Neural cell (in vitro differentiated cells): ENCODE results near the gene UBE2E1. TPM values are rescaled to one million over a fixed set of nuclear protein-coding genes. Genes with fewer than 3 reads are reported as not detected.

Experiments
- H2AFZ ChIP-seq: fragments of 200-600, 300-800 bp; sonication (generic), shearing (Covaris generic); 2 replicates; pipeline ENCODE4 v1.6.0; 2014; ENCODE audit warnings: low read depth, mild to moderate bottlenecking, antibody characterized with exemption, low read length, moderate library complexity
- H3F3A ChIP-seq: fragments of 200-600 bp; shearing (Covaris generic); 2 replicates; pipeline ENCODE4 v1.6.1; 2016; ENCODE audit warnings: mild to moderate bottlenecking, moderate library complexity, mixed read lengths, antibody characterized with exemption, low read length; ENCODE audit not compliant: insufficient read depth, poor library complexity, severe bottlenecking
- H3K27ac ChIP-seq: fragments of 200-600, 300-800 bp; sonication (generic), shearing (Covaris generic); 2 replicates; pipeline ENCODE4 v1.5.1; 2014; ENCODE audit warnings: mild to moderate bottlenecking, low read length, moderate library complexity
- H3K27me3 ChIP-seq: fragments of 300-800, 200-600 bp; sonication (generic), shearing (Covaris generic); 2 replicates; pipeline ENCODE4 v1.6.0; 2014; ENCODE audit warnings: mild to moderate bottlenecking, low read depth, low read length, moderate library complexity; ENCODE audit not compliant: insufficient read depth
- H3K36me3 ChIP-seq: fragments of 300-800, 200-600 bp; sonication (generic), shearing (Covaris generic); 2 replicates; pipeline ENCODE4 v1.5.1; 2014; ENCODE audit warnings: mild to moderate bottlenecking, antibody characterized with exemption, low read length, moderate library complexity; ENCODE audit not compliant: insufficient read depth
- H3K4me2 ChIP-seq: fragments of 300-800, 200-600 bp; sonication (generic), shearing (Covaris generic); 2 replicates; pipeline ENCODE4 v1.6.0; 2014; ENCODE audit warnings: mild to moderate bottlenecking, low read length
- H3K4me3 ChIP-seq: fragments of 300-800, 200-600 bp; sonication (generic), shearing (Covaris generic); 2 replicates; pipeline ENCODE4 v1.5.1; 2014; ENCODE audit warnings: mild to moderate bottlenecking, low read length, moderate library complexity
- H3K79me2 ChIP-seq: fragments of 200-600 bp; shearing (Covaris generic); replicated peaks from 2 replicates; pipeline ENCODE4 v1.6.0; 2014; ENCODE audit warnings: mild to moderate bottlenecking, low read length, moderate library complexity; ENCODE audit not compliant: insufficient read depth
- H3K9ac ChIP-seq: fragments of 300-800, 200-600 bp; sonication (generic), shearing (Covaris generic); 2 replicates; pipeline ENCODE4 v1.6.1; 2016; ENCODE audit warnings: mild to moderate bottlenecking, low read length, mixed read lengths
- H3K9me2 ChIP-seq: fragments of 200-600 bp; shearing (Covaris generic); 2 replicates; pipeline ENCODE4 v1.6.1; 2016; ENCODE audit warnings: mild to moderate bottlenecking, low read length, mixed read lengths; ENCODE audit not compliant: insufficient read depth
- H3K9me3 ChIP-seq: fragments of 200-600, 300-800 bp; sonication (generic), shearing (Covaris generic); 2 replicates; pipeline ENCODE4 v1.6.1; 2016; ENCODE audit warnings: mild to moderate bottlenecking, mixed run types, low read length, moderate library complexity, mixed read lengths
- H4K20me1 ChIP-seq: fragments of 200-600 bp; shearing (Covaris generic); 2 replicates; pipeline ENCODE4 v1.6.1; 2016; ENCODE audit warnings: mild to moderate bottlenecking, mixed run types; ENCODE audit not compliant: insufficient read depth
- EP300 ChIP-seq: fragments of 450-650 bp; conservative IDR thresholded peaks from 2 replicates; pipeline ENCODE4 v1.6.1; 2014; ENCODE audit warnings: antibody characterized with exemption, mild to moderate bottlenecking, moderate library complexity; ENCODE audit not compliant: poor library complexity, severe bottlenecking
- EZH2 ChIP-seq: fragments of 200-600, 300-800 bp; shearing (Covaris generic), sonication (generic); IDR thresholded peaks from 2 replicates; pipeline ENCODE4 v1.6.1; 2014; ENCODE audit warnings: antibody characterized with exemption, low read length, borderline replicate concordance, mild to moderate bottlenecking; ENCODE audit not compliant: insufficient read depth, poor library complexity, severe bottlenecking
- MXI1 ChIP-seq: fragments of 450-650 bp; conservative IDR thresholded peaks from 2 replicates; pipeline ENCODE4 v1.6.1; 2014; ENCODE audit warnings: antibody characterized with exemption, mild to moderate bottlenecking; ENCODE audit not compliant: poor library complexity, severe bottlenecking
- POLR2AphosphoS5 ChIP-seq: IDR thresholded peaks from 2 replicates; pipeline ENCODE4 v1.6.1; 2012
- RAD21 ChIP-seq: fragments of 450-650 bp; conservative IDR thresholded peaks from 2 replicates; pipeline ENCODE4 v1.6.1; 2014; ENCODE audit warnings: antibody characterized with exemption, mild to moderate bottlenecking, moderate library complexity
- SMC3 ChIP-seq: fragments of 450-650 bp; conservative IDR thresholded peaks from 2 replicates; pipeline ENCODE4 v1.6.1; 2014; ENCODE audit warnings: antibody characterized with exemption, mild to moderate bottlenecking, moderate library complexity; ENCODE audit not compliant: poor library complexity
- TAF1 ChIP-seq: IDR thresholded peaks from 2 replicates; pipeline ENCODE4 v1.6.1; 2012; ENCODE audit warnings: low read depth
- polyA plus RNA-seq: library from polyadenylated mRNA; depleted of rRNA; stranded (reverse); fragments of >200 nt; gene quantifications from 2 replicates; pipeline ENCODE4 v1.2.3, GENCODE V29; 2014
- TF ChIP-seq, protein P1 (sequence below): IDR thresholded peaks from 2 replicates; pipeline ENCODE4 v1.6.1; 2012; ENCODE audit warnings: borderline replicate concordance
- TF ChIP-seq, protein P2 (sequence below): fragments of 450-650 bp; IDR thresholded peaks from 2 replicates; pipeline ENCODE4 v1.5.1; 2014; ENCODE audit warnings: antibody characterized with exemption, mild to moderate bottlenecking, moderate library complexity; ENCODE audit not compliant: poor library complexity, severe bottlenecking

Gene UBE2E1
- polyA plus RNA-seq, 1 donor from 2014 or later: 157 TPM

DNA sequence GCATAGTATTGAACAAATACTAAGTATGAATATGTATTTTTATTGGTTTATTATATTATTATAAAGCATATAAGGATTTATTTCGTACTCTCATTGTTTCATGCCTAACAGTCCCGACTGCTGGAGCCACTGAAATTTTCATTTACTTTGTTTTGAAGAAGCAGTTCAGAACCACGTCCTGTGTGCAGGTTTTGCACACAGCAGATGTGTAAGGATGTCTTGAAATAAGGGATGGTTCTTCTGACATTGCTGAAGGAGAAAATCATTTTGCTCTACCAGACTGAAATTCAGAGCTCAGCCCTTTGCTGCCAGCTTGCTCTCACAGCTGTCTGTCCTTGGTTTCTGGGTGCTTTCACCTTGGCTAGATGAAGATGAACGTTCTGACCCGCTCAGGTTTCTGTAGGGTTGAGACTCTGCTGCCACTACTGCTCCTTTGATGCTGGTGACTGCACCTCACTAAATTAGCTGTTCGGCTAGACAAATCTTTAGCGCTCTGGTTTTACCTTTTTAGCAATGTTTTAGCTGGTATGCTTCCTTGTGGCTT, 54.2 kb downstream of the UBE2E1 start:
- H3K79me2 ChIP-seq: peaks cover 23% of the 10 kb centered on the region
- no peaks in the 10 kb centered on the region for H3K9me3 ChIP-seq
- H3K9ac ChIP-seq: no peak overlapping the region
- no peaks in the 10 kb centered on the region for H4K20me1 ChIP-seq
- no peak overlapping the region for H3K27ac ChIP-seq
- H3K36me3 ChIP-seq: no peaks in the 10 kb centered on the region
- H3K4me3 ChIP-seq: no peak overlapping the region
- H3K9me2 ChIP-seq: no peaks in the 10 kb centered on the region
- TF ChIP-seq SMC3 (no peak), EP300 (no peak), EZH2 (no peak), TAF1 (no peak), MXI1 (no peak), RAD21 (no peak), POLR2AphosphoS5 (no peak)
- TF ChIP-seq, protein P1, sequence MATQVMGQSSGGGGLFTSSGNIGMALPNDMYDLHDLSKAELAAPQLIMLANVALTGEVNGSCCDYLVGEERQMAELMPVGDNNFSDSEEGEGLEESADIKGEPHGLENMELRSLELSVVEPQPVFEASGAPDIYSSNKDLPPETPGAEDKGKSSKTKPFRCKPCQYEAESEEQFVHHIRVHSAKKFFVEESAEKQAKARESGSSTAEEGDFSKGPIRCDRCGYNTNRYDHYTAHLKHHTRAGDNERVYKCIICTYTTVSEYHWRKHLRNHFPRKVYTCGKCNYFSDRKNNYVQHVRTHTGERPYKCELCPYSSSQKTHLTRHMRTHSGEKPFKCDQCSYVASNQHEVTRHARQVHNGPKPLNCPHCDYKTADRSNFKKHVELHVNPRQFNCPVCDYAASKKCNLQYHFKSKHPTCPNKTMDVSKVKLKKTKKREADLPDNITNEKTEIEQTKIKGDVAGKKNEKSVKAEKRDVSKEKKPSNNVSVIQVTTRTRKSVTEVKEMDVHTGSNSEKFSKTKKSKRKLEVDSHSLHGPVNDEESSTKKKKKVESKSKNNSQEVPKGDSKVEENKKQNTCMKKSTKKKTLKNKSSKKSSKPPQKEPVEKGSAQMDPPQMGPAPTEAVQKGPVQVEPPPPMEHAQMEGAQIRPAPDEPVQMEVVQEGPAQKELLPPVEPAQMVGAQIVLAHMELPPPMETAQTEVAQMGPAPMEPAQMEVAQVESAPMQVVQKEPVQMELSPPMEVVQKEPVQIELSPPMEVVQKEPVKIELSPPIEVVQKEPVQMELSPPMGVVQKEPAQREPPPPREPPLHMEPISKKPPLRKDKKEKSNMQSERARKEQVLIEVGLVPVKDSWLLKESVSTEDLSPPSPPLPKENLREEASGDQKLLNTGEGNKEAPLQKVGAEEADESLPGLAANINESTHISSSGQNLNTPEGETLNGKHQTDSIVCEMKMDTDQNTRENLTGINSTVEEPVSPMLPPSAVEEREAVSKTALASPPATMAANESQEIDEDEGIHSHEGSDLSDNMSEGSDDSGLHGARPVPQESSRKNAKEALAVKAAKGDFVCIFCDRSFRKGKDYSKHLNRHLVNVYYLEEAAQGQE: no peak
- TF ChIP-seq, protein P2, sequence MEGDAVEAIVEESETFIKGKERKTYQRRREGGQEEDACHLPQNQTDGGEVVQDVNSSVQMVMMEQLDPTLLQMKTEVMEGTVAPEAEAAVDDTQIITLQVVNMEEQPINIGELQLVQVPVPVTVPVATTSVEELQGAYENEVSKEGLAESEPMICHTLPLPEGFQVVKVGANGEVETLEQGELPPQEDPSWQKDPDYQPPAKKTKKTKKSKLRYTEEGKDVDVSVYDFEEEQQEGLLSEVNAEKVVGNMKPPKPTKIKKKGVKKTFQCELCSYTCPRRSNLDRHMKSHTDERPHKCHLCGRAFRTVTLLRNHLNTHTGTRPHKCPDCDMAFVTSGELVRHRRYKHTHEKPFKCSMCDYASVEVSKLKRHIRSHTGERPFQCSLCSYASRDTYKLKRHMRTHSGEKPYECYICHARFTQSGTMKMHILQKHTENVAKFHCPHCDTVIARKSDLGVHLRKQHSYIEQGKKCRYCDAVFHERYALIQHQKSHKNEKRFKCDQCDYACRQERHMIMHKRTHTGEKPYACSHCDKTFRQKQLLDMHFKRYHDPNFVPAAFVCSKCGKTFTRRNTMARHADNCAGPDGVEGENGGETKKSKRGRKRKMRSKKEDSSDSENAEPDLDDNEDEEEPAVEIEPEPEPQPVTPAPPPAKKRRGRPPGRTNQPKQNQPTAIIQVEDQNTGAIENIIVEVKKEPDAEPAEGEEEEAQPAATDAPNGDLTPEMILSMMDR: no peak
- H3K27me3 ChIP-seq: no peaks in the 10 kb centered on the region
- no peak overlapping the region for H3K4me2 ChIP-seq
- H2AFZ ChIP-seq: no peak overlapping the region
- H3F3A ChIP-seq: no peaks in the 10 kb centered on the region

DNA sequence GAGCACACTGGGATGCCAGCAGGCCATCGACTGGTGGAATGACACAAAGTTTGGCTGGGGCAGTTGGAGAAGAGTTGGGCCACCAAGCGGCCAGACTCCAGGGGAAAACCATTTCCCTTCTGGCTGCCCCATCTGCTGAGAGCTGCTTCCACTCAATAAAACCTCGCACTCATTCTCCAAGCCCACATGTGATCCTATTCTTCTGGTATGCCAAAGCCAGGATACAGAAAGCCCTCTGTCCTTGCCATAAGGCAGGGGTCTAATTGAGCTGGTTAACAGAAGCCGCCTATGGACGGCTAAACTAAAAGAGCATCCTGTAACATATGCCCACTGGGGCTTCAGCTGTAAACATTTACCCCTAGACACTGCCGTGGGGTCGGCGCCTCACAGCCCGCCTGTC, 55.9 kb downstream of the UBE2E1 start:
- no peak overlapping the region for H2AFZ ChIP-seq
- TF ChIP-seq, protein P2: no peak
- no peak for TF ChIP-seq EP300
- no peak for TF ChIP-seq POLR2AphosphoS5
- no peak for TF ChIP-seq RAD21
- TF ChIP-seq MXI1: no peak
- no peak for TF ChIP-seq EZH2
- no peak for TF ChIP-seq TAF1
- TF ChIP-seq, protein P1: no peak
- TF ChIP-seq SMC3: no peak
- H3K4me2 ChIP-seq: no peak overlapping the region
- H3K27ac ChIP-seq: no peak overlapping the region
- no peaks in the 10 kb centered on the region for H3K9me3 ChIP-seq
- no peaks in the 10 kb centered on the region for H3K9me2 ChIP-seq
- no peak overlapping the region for H3K4me3 ChIP-seq
- no peak overlapping the region for H3K9ac ChIP-seq
- H3F3A ChIP-seq: no peaks in the 10 kb centered on the region
- no peaks in the 10 kb centered on the region for H4K20me1 ChIP-seq
- no peaks in the 10 kb centered on the region for H3K36me3 ChIP-seq
- no peaks in the 10 kb centered on the region for H3K27me3 ChIP-seq
- peaks cover 23% of the 10 kb centered on the region for H3K79me2 ChIP-seq
